ENCODE measurements around the gene FAAH.
"Not testable (repeated sequence)": the region's sequence is repeated elsewhere in the genome, so short reads cannot be mapped to it uniquely, and the experiment has no call there.

Gene FAAH

DNA sequence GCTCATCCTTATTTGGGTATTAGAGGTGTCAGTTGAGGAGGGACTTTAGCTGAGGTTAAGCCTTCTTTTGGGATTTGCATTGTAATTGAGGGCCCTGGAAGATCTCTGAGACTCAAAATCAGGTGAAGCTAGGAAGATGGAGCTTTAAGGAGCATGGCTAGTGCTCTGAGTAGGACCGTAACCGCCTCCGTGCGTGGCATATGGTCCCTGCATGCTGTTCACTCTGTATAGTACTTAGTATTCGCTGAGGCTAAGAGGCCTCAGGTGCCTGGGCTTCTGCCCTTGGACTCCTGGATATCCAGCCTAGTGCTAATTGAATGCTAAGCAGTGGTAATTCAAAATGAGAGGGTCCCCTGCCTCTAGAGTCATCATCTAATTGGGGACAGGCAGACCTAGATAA is 31.0 kb upstream of the FAAH start:
- no peak overlapping the region for H3K27ac ChIP-seq
- H3K36me3 ChIP-seq = peaks cover 13% of the 10 kb centered on the region
- H3K27me3 ChIP-seq = no peaks in the 10 kb centered on the region
- no peak overlapping the region for H3K4me3 ChIP-seq (ENCODE audit: low read depth in 1 of 2, low read length in 1 of 2)
- H3K9me3 ChIP-seq = no peaks in the 10 kb centered on the region
- no peaks in the 10 kb centered on the region for H3K4me1 ChIP-seq (ENCODE audit: control insufficient read depth in 1 of 2, insufficient read depth in 1 of 2, low read depth in 1 of 2, low read length in 1 of 2)
- TF ChIP-seq, protein P1, sequence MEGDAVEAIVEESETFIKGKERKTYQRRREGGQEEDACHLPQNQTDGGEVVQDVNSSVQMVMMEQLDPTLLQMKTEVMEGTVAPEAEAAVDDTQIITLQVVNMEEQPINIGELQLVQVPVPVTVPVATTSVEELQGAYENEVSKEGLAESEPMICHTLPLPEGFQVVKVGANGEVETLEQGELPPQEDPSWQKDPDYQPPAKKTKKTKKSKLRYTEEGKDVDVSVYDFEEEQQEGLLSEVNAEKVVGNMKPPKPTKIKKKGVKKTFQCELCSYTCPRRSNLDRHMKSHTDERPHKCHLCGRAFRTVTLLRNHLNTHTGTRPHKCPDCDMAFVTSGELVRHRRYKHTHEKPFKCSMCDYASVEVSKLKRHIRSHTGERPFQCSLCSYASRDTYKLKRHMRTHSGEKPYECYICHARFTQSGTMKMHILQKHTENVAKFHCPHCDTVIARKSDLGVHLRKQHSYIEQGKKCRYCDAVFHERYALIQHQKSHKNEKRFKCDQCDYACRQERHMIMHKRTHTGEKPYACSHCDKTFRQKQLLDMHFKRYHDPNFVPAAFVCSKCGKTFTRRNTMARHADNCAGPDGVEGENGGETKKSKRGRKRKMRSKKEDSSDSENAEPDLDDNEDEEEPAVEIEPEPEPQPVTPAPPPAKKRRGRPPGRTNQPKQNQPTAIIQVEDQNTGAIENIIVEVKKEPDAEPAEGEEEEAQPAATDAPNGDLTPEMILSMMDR (IDR thresholded peaks at IDR 0.05) = no peak

DNA sequence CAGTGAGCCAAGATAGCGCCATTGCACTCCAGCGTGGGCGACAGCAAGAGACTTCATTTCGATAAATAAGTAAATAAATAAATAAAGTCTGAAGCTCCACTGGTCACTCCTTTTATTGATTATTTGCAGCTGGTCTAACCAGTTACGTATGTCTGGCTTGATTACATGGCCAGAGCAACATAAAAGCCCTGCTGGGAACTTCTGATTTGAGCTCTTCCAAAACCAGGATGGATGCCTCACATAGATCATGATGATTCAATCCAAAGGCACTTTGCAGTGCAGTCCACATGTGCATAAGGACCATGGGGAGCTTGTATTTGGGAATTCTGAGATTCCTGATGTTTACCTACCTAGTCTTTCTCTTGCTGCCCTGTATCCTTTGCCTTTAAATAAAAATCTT is 29.5 kb upstream of the FAAH start:
- TF ChIP-seq, protein P1 (IDR thresholded peaks at IDR 0.05) = no peak
- H3K36me3 ChIP-seq = peaks cover 13% of the 10 kb centered on the region
- peaks cover 2% of the 10 kb centered on the region in 2 experiments for H3K4me1 ChIP-seq (ENCODE audit: control insufficient read depth in 1 of 2, insufficient read depth in 1 of 2, low read depth in 1 of 2, low read length in 1 of 2)
- H3K4me3 ChIP-seq (ENCODE audit: low read depth in 1 of 2, low read length in 1 of 2) = no peak overlapping the region
- no peak overlapping the region for H3K27ac ChIP-seq
- no peaks in the 10 kb centered on the region for H3K27me3 ChIP-seq
- no peaks in the 10 kb centered on the region for H3K9me3 ChIP-seq

DNA sequence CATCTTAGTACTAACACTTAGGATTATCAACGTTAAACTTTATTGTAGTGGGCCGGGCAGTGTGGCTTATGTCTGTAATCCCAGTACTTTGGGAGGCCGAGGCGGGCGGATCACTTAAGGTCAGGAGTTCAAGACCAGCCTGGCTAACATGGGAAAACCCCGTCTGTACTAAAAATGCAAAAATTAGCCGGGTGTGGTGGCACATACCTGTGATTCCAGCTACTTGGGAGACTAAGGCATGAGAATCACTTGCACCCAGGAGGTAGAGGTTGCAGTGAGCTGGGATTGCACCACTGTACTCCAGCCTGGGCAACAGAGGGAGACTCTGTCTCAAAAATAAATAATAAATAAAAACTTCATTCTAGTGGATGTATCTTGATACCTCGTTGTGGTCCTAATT is 28.3 kb upstream of the FAAH start:
- not testable (repeated sequence) for H3K27me3 ChIP-seq; H3K4me3 ChIP-seq (ENCODE audit: low read depth in 1 of 2, low read length in 1 of 2); H3K27ac ChIP-seq; H3K9me3 ChIP-seq
- peaks cover 13% of the 10 kb centered on the region for H3K36me3 ChIP-seq
- peaks cover 13% of the 10 kb centered on the region in 2 experiments for H3K4me1 ChIP-seq (ENCODE audit: control insufficient read depth in 1 of 2, insufficient read depth in 1 of 2, low read depth in 1 of 2, low read length in 1 of 2)

DNA sequence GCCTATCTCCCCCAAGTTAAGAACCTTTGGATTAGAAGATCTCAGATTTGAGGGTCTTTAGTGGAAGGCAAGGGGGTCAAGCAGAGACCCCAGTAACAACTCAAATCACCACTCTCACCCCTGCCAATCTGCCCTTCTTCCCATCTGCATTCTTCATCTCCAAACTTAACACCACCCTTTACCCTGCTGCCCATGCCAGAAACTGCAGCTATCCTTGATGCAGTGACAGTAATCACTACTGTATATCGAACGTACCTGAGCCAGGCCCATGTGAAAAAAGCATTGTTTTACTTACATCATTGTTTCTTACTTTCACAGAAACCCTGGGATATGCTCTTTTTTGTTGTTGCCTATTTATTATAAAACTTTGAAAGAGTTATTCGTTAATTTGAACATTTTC is 27.0 kb upstream of the FAAH start:
- no peaks in the 10 kb centered on the region for H3K27me3 ChIP-seq
- H3K4me1 ChIP-seq (ENCODE audit: control insufficient read depth in 1 of 2, insufficient read depth in 1 of 2, low read depth in 1 of 2, low read length in 1 of 2) = peaks cover 17 to 23% of the 10 kb centered on the region in 2 experiments
- peaks cover 3% of the 10 kb centered on the region for H3K36me3 ChIP-seq
- TF ChIP-seq, protein P1 (IDR thresholded peaks at IDR 0.05) = no peak
- no peaks in the 10 kb centered on the region for H3K9me3 ChIP-seq
- H3K4me3 ChIP-seq (ENCODE audit: low read depth in 1 of 2, low read length in 1 of 2) = no peak overlapping the region
- no peak overlapping the region for H3K27ac ChIP-seq

DNA sequence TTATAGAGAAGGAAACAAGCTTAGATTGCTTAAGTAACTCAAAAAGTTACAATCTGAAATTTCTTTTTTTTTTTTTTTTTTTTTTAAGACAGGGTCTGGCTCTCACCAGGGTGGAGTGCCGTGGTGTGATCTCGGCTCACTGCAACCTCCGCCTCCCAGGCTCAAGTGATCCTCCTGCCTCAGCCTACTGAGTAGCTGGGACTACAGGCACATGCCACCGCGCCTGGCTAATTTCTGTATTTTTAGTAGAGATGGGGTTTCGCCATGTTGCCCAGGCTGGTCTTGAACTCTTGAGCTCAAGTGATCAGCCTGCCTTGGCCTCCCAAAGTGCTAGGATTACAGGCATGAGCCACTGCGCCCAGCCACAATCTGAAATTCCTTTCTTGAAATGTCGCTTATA is 26.4 kb upstream of the FAAH start:
- not testable (repeated sequence) for H3K27ac ChIP-seq; H3K27me3 ChIP-seq; H3K4me3 ChIP-seq (ENCODE audit: low read depth in 1 of 2, low read length in 1 of 2); H3K36me3 ChIP-seq; H3K9me3 ChIP-seq
- H3K4me1 ChIP-seq (ENCODE audit: control insufficient read depth in 1 of 2, insufficient read depth in 1 of 2, low read depth in 1 of 2, low read length in 1 of 2) = peaks cover 22 to 29% of the 10 kb centered on the region in 2 experiments

DNA sequence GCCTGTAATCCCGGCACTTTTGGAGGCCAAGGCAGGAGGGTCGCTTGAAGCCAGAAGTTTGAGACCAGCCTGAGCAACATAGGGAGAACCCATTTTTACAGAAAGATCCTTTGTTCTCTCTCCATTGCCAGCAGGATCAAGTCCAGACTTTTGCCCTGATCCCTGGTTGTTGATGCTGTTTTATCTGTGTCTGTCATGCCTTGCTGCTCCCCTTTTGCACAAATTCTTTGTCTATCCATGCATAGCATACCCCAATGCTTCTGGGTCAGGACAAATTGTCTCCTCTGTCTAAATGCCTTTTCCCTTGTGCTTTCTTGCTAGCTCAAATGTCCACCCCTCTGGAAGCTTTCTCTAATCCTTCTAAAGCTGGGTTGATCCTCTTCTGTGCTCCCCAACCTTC is 25.3 kb upstream of the FAAH start:
- H3K4me1 ChIP-seq (ENCODE audit: control insufficient read depth in 1 of 2, insufficient read depth in 1 of 2, low read depth in 1 of 2, low read length in 1 of 2) = peaks cover 32 to 40% of the 10 kb centered on the region in 2 experiments
- H3K4me3 ChIP-seq (ENCODE audit: low read depth in 1 of 2, low read length in 1 of 2) = no peak overlapping the region
- no peaks in the 10 kb centered on the region for H3K36me3 ChIP-seq
- no peaks in the 10 kb centered on the region for H3K27me3 ChIP-seq
- no peaks in the 10 kb centered on the region for H3K9me3 ChIP-seq
- H3K27ac ChIP-seq = peak overlapping the region; percentile 82
- TF ChIP-seq, protein P1 (IDR thresholded peaks at IDR 0.05) = no peak

Measured in neutrophil (primary cell).